Effector memory CD8-positive, alpha-beta T cell (primary cell): ENCODE data around the gene ALOX5.

Experiments
- ATAC-seq: fragments of 150-1000 bp; cut with Tn5 transposase; replicated peaks from 2 replicates; pipeline ENCODE4 v1.10.0; 2021; ENCODE audit warnings: mild to moderate bottlenecking, moderate library complexity
- DNase-seq, 3 experiments: peaks; one replicate each; pipeline ENCODE4 v3.0.0; 2021
- H3K27ac Mint-ChIP-seq, 2 donors: one replicate each; pipeline ENCODE4 v1.8.0; 2022; ENCODE audit warnings: mild to moderate bottlenecking in 2 of 2, mixed read lengths in 2 of 2, moderate library complexity in 2 of 2
- H3K27me3 Mint-ChIP-seq, 2 donors: one replicate each; pipeline ENCODE4 v1.8.0; 2022; ENCODE audit warnings: mixed read lengths in 2 of 2
- H3K36me3 Mint-ChIP-seq: one replicate; pipeline ENCODE4 v1.8.0; 2022; ENCODE audit warnings: mild to moderate bottlenecking, moderate library complexity, mixed read lengths; ENCODE audit not compliant: insufficient read depth
- H3K4me1 Mint-ChIP-seq, 2 donors: one replicate each; pipeline ENCODE4 v1.8.0; 2022; ENCODE audit warnings: low read depth in 2 of 2, mixed read lengths in 2 of 2
- H3K4me3 Mint-ChIP-seq, 2 donors: one replicate each; pipeline ENCODE4 v1.8.0; 2022; ENCODE audit warnings: mild to moderate bottlenecking in 2 of 2, mixed read lengths in 2 of 2, moderate library complexity in 2 of 2
- H3K9me3 Mint-ChIP-seq, 2 donors: one replicate each; pipeline ENCODE4 v1.8.0; 2022; ENCODE audit warnings: mixed read lengths in 2 of 2

The ALOX5 gene

GRCh38 chr10:45425621-45426563, 51.9 kb downstream of the ALOX5 start:
- Mint-ChIP-seq H3K36me3 (peaks cover 3% of the 10 kb centered on the region), H3K27ac (peak overlapping the region in 1 of 2 donors; percentile 54), H3K4me1 (peaks cover 20 to 49% of the 10 kb centered on the region in 2 donors), H3K27me3 (peaks cover 13 to 17% of the 10 kb centered on the region in 2 donors), H3K9me3 (no peaks in the 10 kb centered on the region), H3K4me3 (no peak overlapping the region)
- no peak for DNase-seq
- no peak for ATAC-seq

GRCh38 chr10:45427262-45427969, 53.4 kb downstream of the ALOX5 start:
- no peak for ATAC-seq

GRCh38 chr10:45427970-45428366, 54.0 kb downstream of the ALOX5 start:
- Mint-ChIP-seq H3K9me3 (no peaks in the 10 kb centered on the region), H3K4me1 (peaks cover 11 to 32% of the 10 kb centered on the region in 2 donors), H3K4me3 (no peak overlapping the region), H3K36me3 (peaks cover under 1% of the 10 kb centered on the region), H3K27me3 (peaks cover 13 to 17% of the 10 kb centered on the region in 2 donors), H3K27ac (peak overlapping the region in 1 of 2 donors; percentile 88)
- DNase-seq = no peak
- no peak for ATAC-seq

More at GRCh38 chr10:45427262-45427969, 53.4 kb downstream of the ALOX5 start:
- peaks cover 13 to 17% of the 10 kb centered on the region in 2 donors for H3K27me3 Mint-ChIP-seq
- H3K36me3 Mint-ChIP-seq = peaks cover 3% of the 10 kb centered on the region
- DNase-seq = no peak
- no peak overlapping the region for H3K27ac Mint-ChIP-seq
- no peak overlapping the region for H3K4me3 Mint-ChIP-seq
- no peaks in the 10 kb centered on the region for H3K9me3 Mint-ChIP-seq
- peaks cover 11 to 35% of the 10 kb centered on the region in 2 donors for H3K4me1 Mint-ChIP-seq

- Mint-ChIP-seq H3K27ac (peak overlapping the region in 1 of 2 donors; percentile 88), H3K27me3 (peaks cover 13 to 17% of the 10 kb centered on the region in 2 donors), H3K36me3 (no peaks in the 10 kb centered on the region), H3K4me1 (peaks cover 11 to 36% of the 10 kb centered on the region in 2 donors), H3K4me3 (no peak overlapping the region), H3K9me3 (no peaks in the 10 kb centered on the region)
- DNase-seq = no peak
- no peak for ATAC-seq
These were observed 54.8 kb downstream of the ALOX5 start for GRCh38 chr10:45428611-45429510.

- Mint-ChIP-seq H3K4me1 (peaks cover 7 to 33% of the 10 kb centered on the region in 2 donors), H3K27me3 (peaks cover 13 to 17% of the 10 kb centered on the region in 2 donors), H3K27ac (no peak overlapping the region), H3K9me3 (no peaks in the 10 kb centered on the region), H3K4me3 (no peak overlapping the region), H3K36me3 (no peaks in the 10 kb centered on the region)
- no peak for DNase-seq
- no peak for ATAC-seq
These were observed 55.8 kb downstream of the ALOX5 start for GRCh38 chr10:45429790-45430189.

- Mint-ChIP-seq H3K27me3 (peaks cover 13 to 17% of the 10 kb centered on the region in 2 donors), H3K36me3 (no peaks in the 10 kb centered on the region), H3K27ac (no peak overlapping the region), H3K4me1 (peaks cover 0 to 18% of the 10 kb centered on the region in 2 donors), H3K9me3 (no peaks in the 10 kb centered on the region), H3K4me3 (no peak overlapping the region)
- ATAC-seq = no peak
- no peak for DNase-seq
These were observed 58.1 kb downstream of the ALOX5 start for GRCh38 chr10:45432113-45432512.

- H3K27me3 Mint-ChIP-seq = peaks cover 15 to 20% of the 10 kb centered on the region in 2 donors
- no peaks in the 10 kb centered on the region for H3K9me3 Mint-ChIP-seq
- DNase-seq (no peak), ATAC-seq (no peak)
- H3K4me1 Mint-ChIP-seq = peaks cover 0 to 18% of the 10 kb centered on the region in 2 donors
- H3K27ac Mint-ChIP-seq = peak overlapping the region in 1 of 2 donors; percentile 62
- H3K4me3 Mint-ChIP-seq = peak overlapping the region in 1 of 2 donors; percentile 19
- no peaks in the 10 kb centered on the region for H3K36me3 Mint-ChIP-seq
These were observed 58.9 kb downstream of the ALOX5 start for GRCh38 chr10:45432700-45433472.

GRCh38 chr10:45433716-45434469, 59.9 kb downstream of the ALOX5 start:
- Mint-ChIP-seq H3K4me1 (peaks cover 0 to 17% of the 10 kb centered on the region in 2 donors), H3K9me3 (no peaks in the 10 kb centered on the region), H3K27me3 (peaks cover 13 to 17% of the 10 kb centered on the region in 2 donors), H3K4me3 (peak overlapping the region in 1 of 2 donors; percentile 13), H3K27ac (peak overlapping the region in 1 of 2 donors; percentile 81), H3K36me3 (no peaks in the 10 kb centered on the region)
- no peak for ATAC-seq
- DNase-seq = no peak

GRCh38 chr10:45437587-45438465, 63.8 kb downstream of the ALOX5 start:
- no peaks in the 10 kb centered on the region for H3K9me3 Mint-ChIP-seq
- H3K27ac Mint-ChIP-seq = peak overlapping the region in 1 of 2 donors; percentile 23
- H3K4me1 Mint-ChIP-seq = peaks cover 0 to 14% of the 10 kb centered on the region in 2 donors
- ATAC-seq (no peak), DNase-seq (no peak)
- no peaks in the 10 kb centered on the region for H3K36me3 Mint-ChIP-seq
- no peak overlapping the region for H3K4me3 Mint-ChIP-seq
- peaks cover 26 to 32% of the 10 kb centered on the region in 2 donors for H3K27me3 Mint-ChIP-seq

- no peak for DNase-seq
- peaks cover 0 to 6% of the 10 kb centered on the region in 2 donors for H3K4me1 Mint-ChIP-seq
- no peak overlapping the region for H3K4me3 Mint-ChIP-seq
- ATAC-seq = no peak
- H3K27me3 Mint-ChIP-seq = peaks cover 26 to 32% of the 10 kb centered on the region in 2 donors
- no peaks in the 10 kb centered on the region for H3K36me3 Mint-ChIP-seq
- H3K27ac Mint-ChIP-seq = no peak overlapping the region
- H3K9me3 Mint-ChIP-seq = no peaks in the 10 kb centered on the region
These were observed 64.6 kb downstream of the ALOX5 start for GRCh38 chr10:45438466-45439090.

- H3K4me3 Mint-ChIP-seq = no peak overlapping the region
- H3K9me3 Mint-ChIP-seq = no peaks in the 10 kb centered on the region
- H3K36me3 Mint-ChIP-seq = no peaks in the 10 kb centered on the region
- peaks cover 26 to 32% of the 10 kb centered on the region in 2 donors for H3K27me3 Mint-ChIP-seq
- no peak overlapping the region for H3K27ac Mint-ChIP-seq
- ATAC-seq (no peak), DNase-seq (no peak)
- no peaks in the 10 kb centered on the region for H3K4me1 Mint-ChIP-seq
These were observed 65.3 kb downstream of the ALOX5 start for GRCh38 chr10:45439365-45439764.
